ENCODE measurements around the gene ATOSA.

ATOSA gene, protein sequence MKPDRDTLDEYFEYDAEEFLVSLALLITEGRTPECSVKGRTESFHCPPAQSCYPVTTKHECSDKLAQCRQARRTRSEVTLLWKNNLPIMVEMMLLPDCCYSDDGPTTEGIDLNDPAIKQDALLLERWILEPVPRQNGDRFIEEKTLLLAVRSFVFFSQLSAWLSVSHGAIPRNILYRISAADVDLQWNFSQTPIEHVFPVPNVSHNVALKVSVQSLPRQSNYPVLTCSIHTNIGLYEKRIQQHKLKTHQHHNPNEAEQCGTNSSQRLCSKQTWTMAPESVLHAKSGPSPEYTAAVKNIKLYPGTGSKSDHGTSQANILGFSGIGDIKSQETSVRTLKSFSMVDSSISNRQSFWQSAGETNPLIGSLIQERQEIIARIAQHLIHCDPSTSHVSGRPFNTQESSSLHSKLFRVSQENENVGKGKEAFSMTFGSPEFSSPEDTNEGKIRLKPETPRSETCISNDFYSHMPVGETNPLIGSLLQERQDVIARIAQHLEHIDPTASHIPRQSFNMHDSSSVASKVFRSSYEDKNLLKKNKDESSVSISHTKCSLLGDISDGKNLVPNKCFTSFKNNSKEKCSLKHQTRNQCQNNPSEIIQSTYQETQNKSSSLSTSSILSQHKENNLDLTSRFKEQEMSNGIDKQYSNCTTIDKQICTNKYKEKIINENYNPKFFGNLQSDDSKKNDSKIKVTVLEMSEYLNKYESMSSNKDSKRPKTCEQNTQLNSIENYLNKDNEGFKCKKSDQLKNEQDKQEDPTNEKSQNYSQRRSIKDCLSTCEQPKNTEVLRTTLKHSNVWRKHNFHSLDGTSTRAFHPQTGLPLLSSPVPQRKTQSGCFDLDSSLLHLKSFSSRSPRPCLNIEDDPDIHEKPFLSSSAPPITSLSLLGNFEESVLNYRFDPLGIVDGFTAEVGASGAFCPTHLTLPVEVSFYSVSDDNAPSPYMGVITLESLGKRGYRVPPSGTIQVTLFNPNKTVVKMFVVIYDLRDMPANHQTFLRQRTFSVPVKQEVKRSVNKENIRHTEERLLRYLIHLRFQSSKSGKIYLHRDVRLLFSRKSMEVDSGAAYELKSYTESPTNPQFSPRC

DNA sequence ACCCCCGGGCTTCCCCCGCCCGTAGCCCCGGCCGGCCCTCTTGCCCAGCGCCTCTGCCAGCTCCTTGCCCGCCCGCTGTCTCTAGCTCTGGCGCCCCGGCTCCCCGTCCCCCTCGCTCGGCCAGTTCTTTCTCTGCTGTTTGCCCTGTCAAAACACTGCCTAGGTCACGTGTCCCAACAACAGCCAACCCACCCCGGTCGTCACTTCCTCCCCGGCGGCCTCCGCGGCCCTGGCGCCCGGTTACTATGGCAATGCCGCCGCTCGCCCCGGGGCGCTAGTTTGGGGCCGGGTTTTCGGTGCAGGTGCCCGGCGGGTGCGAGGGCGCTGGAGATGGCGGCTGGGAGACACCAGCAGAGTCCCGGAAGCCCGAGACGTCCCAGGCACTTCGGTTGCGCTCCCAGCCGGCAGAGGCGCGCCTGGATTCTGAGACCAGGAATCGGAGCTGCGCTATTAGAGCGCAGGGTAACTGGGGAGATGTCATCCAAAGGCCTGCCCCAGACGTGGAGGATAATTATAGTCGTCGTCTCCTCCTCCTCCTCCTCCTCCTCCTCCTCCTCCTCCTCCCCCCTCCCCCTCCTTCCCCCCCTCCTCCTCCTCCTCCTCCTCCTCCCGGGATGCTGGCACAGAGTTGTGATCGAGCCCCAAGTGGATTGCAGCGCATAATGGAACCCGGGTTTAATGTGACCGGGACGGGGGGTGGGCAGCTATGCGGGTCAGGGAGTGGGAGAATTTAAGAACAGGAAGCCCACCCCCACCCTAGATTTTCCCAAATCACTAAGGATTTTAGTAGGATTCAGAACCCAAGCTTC is at the start of gene ATOSA:
ATOSA (minus strand) TSS at position 157 of the 809 bp plus-strand sequence. CDS start 1,367 bp downstream, outside the sequence.
- peak; percentile 89 for DNase-seq (ENCODE audit: low spot score)

DNA sequence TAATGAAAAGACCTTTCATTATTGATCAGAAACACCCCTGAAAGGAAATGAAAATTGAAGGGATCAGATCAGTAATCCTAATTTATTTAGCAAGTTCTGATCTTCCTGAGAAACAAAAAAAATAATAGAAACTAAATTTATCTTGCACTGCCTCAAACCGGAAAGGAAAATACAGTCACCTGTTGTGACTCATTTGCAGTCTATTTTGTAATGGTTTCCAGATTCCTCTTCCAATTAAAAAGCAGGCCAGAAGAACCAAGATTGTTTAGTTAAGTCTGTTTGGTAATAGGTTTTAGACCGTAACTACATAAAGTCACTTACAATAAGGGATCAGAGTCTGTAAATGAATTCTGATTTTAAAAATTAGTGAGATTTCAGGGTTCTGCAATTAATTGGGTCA is 49.7 kb upstream of the ATOSA start:
- no peak for DNase-seq (ENCODE audit: low spot score)

DNA sequence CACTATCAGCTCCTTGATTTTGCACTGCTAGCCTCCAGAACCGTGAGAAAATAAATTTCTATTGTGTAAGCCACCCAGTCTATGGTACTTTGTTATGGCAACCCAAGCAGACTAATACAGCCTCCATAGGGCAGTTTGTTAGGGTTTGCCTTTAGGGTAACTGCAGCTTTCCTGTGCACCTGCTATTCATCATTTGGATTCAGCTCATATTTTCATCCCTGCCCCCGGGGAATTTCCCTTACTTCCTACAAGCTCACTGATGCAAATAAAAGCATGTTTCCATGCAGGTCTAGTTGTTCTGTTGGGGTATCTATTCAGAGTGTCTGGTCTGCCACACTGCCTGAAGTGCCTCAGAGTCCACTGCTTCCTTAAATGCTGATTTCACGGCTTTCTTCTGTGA is 48.6 kb upstream of the ATOSA start:
- no peak for DNase-seq (ENCODE audit: low spot score)

DNA sequence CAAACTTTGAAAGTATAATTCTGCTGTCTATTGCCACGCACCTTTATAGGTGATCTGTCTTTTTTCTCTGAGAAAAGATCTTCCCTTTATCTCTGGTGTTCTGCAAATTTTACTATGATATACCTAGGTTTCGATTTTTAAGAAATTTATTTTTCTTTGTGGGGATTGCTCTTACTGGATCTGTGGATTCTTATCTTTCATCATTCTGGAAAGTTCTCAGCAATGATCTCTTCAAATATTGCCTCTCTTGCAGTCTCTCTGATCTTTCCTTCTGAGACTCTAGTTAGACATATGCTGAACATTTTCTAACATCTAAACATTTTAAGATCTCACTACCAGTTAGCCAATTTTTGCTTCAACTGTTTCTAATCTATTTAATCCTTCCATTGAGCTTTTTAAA is 47.0 kb upstream of the ATOSA start:
- DNase-seq (ENCODE audit: low spot score): no peak

DNA sequence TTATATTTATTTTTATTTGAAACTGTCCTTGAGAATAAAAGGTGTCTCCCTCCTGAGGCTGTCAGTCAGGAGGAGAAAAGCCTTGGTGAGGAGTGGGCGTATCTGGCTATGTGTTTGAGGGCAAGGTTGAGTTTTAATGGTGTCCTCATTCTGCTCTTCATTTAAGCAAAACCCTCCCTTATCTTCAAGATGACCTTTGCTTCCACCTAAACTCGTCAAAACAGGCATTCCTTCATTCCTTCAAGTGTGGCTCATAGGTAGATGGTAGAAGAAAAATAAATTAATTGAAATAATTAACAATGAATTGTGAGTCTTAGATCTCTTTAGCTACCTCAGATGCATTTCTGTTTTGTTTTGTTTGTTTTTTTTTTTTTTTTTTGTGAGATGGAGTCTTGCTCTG is 39.4 kb upstream of the ATOSA start:
- DNase-seq (ENCODE audit: low spot score): no peak

DNA sequence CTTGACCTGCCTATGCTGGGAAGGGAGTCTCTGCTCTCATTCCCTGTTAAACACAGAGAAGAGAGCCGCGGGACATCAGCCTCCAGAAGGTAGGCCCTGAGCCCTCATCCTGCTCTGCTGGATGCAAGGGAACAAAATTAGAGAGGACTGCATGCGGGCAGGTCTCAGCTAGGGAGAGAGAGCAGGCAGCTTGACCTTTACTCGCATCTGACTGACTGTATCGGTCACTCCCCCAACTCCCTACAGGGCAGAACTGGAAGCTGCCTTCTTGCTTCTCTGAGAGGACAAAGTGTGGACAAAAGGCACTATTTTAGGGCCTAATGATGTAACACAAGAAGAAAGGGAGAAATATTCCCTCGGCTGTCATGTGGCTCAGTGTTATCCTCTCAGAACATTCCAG is 38.7 kb upstream of the ATOSA start:
- DNase-seq (ENCODE audit: low spot score): no peak

DNA sequence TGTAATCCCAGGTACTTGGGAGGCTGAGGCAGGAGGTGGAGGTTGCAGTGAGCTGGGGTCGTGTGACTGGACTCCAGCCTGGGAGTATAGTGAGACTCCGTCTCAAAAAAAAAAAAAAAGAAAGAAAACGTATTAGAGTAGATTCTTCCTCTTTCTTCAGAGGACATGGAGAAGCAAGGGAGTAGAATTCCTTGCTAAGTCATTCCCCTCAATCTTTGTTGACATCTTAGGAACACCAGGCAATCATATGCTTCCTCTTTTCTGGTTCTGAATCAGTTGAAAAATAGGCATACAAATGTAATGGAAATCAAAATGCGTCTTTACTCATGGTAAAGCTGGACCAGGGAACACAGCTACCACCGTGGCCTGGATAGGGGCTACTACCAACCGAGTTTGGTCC is 38.3 kb upstream of the ATOSA start:
- no peak for DNase-seq (ENCODE audit: low spot score)

DNA sequence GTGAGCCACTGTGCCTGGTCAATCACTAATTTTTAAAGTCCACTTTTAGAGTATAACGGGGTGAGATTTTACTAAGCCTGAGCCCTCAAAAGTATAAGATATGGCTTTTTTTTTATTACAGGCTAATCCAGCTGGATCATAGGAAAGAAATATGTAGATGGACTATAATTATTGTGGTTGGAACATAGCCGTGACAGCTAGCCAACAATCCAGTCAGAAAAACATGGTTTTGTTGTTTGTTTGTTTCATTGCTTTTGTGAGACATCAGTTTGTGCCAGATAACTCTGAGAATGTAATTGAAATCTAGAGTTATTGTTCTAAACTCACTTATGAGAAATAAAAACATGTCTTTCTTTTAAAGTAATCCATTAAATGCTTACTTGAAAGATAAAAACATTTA is 37.3 kb upstream of the ATOSA start:
- DNase-seq (ENCODE audit: low spot score): no peak

DNA sequence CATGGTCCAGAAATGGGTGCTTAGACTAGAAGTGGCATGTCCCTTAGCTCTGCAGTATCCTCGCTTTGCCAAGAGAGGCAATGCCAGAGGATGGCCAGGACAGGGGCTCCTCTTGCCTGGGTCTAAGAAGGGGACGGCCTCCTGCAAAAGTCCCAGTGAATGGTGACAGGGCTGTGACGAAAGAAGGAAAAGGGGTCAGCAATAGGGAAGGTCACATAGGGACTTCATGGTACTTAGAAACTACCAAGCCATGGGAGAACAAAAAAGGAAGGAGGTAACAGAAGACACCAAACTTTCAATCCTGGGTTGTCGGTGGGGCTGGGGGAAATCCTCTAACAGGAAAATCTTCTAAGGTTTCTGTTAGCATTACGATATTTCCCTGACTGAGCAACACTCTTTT is 36.2 kb upstream of the ATOSA start:
- DNase-seq (ENCODE audit: low spot score): no peak

DNA sequence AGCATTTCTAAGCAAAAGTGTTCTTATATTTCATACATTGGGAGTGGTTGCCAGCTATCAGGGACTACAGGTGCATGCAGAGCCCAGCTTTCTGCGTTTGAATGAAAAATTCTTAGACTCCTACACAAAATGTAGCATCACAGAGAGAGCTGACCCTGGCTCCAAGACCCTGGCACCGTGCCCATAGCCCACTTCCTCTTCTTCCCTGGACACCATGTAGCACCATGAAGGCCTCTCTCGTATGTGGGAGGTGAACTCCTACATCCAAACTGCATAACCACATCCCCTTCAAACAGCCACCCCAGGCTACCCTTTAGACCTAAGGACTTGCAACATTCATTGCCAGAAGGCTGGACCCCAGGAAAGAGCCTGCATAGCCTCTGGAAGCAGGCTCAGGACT is 35.8 kb upstream of the ATOSA start:
- no peak for DNase-seq (ENCODE audit: low spot score)

DNA sequence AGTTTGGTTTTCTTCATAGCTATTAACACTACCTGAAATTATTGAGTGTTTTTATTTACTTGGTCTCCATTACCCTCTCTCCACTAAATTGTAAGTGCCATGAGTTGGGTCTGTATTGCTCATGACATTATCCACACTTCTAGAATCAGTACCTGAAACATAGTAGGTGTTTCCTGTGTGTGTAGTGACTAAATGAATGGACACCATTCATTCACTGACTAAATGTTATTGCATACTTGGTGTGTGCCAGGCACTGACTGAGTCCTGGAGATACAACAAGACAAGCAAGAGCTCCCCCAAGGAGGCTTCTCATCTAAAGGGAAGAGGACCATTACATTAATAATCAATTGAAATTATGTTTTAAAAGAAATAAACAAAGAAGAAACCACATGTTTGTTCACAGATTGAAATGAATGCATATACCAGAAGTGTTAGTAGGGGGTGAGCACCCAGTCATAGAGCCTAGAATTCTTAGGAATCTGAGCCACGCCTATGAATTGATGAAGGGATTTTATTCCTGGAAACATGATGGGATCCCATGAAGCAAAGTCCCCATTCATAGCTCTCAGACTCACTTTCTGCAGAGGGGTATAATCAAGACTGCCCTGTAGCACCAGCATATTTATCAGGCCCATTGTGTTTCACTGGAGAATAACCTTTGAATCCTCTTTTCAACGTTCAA is 31.7 kb upstream of the ATOSA start:
- DNase-seq (ENCODE audit: low spot score): no peak

DNA sequence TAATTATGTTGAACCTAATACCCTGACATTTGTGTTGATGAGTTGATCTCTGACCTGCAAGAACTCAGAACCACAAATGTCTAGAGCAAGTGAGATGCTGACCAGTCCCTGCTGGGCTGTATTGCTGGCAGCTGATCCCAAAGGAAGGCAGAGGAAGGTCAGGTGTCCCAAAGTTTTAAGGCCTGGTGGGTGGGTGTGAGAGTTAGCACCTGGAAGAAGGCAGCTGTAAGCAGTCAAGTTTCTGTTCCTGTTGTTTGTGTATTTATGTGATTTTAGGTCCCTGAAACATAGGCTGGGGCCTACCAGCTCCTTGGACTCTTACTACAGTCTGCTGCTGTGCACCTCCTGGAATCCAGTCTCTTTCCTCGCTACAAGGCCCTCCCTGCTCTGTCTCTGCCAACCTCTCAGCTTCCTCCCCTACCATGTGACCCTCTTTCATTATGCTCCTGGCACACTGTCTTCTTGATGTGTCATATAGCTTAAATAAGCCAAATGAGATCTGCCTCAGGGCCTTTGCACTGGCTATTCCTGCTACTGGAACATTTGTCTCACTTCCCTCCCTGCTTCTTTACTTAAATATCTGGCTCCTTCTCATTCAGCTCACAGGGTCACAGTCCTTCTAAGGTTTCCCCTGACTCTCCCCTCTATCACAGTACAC is 31.0 kb upstream of the ATOSA start:
- DNase-seq (ENCODE audit: low spot score): no peak

DNA sequence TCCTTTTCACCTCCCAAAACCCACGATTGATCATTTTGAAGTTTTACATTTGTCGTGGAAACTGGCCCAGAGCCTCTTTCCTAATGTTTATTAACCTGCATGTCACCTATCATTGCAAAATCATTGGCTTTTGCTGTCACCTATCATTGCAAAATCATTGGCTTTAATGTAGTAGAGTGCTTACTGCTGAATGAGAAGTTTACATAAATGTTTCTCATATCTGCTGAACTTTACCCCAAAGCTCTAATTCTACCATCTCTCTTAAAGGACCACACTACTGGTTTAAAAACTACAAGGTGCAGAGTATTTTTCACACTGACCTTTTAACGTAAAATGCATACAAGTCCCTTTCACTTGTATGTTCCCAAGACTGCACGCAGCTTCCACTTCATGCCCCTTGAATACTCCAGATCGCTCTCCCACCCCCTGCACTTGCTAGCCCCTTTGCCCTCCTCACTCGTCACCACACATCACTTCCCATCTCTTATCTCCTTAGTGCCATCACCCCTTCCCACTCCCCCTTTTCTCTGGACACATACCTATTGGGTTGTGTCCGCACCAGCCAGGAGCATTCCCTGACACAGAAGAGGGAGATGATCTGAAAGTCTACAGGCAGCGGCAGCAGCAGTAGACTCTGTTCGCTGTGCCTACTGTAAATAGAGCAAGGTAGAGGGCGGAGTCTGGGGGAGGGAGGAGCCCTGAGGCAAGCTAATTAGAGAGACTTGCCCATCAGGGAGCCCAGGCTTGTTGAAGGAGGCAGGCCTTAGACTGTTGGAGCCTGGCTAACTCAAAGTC is 30.2 kb upstream of the ATOSA start:
- no peak for DNase-seq (ENCODE audit: low spot score)

DNA sequence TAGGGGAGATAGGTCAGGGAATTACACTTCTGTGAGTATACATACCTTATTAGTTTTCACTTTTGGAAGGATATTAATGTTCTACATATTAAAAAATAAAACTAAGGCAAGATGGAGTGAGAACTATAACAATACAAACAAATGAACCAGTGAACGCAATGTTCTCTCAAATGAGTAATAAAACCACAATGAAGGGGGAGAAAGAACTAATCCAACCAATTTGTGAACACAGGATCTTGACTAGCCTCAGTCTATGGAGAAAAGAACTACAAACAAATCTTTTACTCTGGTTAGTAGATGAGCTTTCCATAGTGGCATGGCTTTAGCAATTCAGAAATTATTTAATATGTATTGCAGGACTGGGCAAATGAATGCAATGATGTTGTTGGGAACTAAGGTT is 26.9 kb upstream of the ATOSA start:
- no peak for DNase-seq (ENCODE audit: low spot score)

DNA sequence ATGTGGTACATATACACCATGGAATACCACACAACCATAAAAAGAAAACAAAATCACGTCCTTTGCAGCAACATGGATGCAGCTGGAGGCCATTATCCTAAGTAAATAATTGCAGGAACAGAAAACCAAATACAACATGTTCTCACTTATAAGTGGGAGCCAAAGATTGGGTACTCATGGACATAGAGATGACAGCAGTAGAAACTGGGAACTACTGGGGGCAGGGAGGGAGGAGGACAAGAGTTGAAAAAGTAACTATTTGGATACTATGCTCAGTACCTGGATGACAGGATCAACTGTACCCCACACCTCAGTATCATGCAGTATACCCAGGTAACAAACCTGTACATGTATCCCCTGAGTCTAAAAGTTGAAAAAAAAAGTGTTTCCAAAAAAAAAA is 23.2 kb upstream of the ATOSA start:
- DNase-seq (ENCODE audit: low spot score): no peak

DNA sequence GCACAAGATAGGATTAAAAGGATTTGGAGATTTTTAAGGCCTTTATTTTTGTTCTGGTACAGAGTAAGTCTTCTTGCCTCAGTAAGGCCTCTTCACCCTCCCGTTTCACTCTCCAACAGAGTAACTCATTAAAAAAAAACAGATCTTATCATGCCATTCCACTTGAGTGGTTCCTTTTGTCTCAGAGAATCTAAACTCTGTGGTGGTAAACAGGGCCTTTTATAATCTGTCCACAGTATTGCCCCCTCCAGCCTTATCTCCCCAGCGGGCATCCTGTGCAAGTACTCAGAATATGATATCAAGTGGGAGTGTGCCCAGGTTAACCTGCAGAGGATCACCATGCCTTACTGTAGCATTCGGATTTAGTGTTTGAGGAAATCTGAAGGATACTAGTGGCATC is 20.3 kb upstream of the ATOSA start:
- DNase-seq (ENCODE audit: low spot score): no peak

DNA sequence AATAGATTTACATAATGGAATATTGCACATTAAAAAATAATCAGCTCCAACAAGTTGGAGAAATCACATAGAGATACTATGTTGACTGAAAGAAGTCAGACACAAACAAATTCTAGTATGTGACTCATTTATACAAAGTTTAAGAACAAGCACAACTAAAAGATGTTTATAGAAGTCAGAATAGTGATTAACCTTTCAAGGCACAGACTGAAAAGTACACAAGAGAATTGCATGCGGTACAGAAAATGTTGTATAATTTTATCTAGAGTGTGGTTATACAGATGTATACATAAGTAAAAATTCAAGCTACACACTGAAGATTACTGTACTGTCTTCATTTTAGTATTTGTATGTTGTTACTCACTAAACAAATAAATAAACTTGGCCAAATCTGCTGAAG is 19.3 kb upstream of the ATOSA start:
- no peak for DNase-seq (ENCODE audit: low spot score)

DNA sequence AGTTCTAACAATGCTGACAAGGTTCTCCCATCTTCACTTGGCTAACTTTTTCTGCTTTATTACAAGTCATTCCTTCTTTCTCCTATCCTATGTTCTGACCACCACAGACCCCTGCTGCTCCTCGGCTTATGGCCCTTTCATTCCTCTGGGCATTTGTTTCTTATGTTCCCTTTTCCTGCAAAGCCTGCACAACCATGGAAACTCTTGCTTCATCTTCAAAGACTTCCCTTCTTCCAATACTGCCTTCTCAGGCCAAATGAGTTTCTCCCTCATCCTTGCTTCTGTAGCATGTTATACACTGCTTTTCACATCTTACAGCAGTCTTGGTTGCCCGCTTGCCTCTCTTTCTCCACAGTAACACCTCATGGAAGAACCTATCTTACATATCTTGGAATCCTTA is 17.9 kb upstream of the ATOSA start:
- no peak for DNase-seq (ENCODE audit: low spot score)

DNA sequence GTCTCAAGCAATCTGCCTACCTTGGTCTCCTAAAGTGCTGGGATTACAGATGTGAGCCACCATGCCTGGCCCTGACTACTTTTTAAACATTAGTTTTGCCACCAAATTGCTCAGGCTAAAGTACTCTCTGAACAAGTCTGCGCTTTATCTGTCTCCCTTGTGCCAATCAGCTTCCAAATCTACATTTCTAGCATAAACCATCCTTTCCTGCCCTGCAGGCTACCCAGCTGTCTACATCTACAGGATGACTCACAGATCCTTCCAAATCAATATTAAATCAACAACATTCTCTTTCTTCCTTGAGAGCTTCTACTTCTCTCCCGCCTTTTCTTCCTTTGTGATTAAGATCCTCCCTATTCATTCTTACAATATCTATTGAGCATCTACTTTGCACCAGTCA is 16.0 kb upstream of the ATOSA start:
- no peak for DNase-seq (ENCODE audit: low spot score)

DNA sequence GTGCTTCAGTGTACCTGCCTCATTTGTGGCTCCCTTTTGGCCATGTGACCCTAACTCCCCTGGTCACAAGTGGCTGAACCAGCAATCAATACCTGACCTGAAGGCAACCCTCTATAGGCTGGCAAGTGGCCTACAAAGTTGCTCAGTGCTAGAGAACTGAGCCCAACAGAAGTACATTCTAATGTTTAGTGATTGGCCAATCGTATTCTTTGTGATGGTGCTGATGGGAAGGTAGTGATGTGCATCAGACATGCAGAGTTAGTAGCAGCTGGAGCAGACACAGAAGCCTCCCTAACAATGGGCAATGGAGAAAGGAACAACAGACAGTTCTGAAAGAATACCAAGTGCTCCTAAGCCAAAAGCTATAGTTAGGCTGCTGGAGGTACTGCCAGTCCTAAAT is 10.4 kb upstream of the ATOSA start:
- no peak for DNase-seq (ENCODE audit: low spot score)

Measured in CD4-positive, alpha-beta T cell treated with Interleukin-6 at 100 ng/mL for 8 hours (primary cell).